Measurements from ENCODE around the gene SAMM50.

Gene SAMM50

DNA sequence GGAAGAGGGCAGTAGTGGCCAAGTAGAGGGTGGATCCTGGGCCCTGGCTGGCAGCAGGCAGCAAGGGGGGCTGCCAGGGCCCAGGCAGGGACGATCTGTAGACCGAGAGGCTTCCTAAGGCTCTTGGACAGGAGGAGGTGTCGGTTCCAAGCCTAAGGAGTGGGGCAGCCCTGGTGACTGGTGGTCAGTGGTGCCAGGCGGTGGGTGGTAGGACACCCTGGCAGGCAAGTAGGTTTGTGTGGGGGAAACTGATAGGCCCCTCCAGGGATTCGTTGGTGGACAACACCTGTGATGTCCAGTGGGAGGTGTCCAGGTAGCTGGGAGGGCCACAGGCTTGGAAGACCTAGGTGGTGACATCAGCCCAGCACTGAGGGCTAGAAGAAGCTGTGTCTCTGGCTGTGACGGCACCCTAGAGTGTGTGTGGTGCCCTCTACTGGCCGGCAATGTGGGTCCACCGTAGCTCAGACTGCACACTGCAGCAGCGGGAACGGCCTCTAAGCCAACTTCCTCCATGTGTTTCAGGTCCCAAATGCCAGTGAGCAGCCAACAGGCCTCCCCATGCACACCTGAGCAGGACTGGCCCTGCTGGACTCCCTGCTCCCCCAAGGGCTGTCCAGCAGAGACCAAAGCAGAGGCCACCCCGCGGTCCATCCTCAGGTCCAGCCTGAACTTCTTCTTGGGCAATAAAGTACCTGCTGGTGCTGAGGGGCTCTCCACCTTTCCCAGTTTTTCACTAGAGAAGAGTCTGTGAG, 9.4 kb upstream of the SAMM50 start:
- peak; percentile 39 to 66 for DNase-seq (ENCODE audit: low read depth in 2 of 2)

DNA sequence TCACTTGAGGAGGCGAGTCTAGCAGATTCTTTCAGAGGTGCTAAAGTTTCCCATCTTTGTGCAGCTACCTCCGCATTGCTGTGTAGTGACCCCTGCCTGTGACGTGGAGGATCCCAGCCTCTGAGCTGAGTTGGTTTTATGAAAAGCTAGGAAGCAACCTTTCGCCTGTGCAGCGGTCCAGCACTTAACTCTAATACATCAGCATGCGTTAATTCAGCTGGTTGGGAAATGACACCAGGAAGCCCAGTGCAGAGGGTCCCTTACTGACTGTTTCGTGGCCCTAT, 8.9 kb upstream of the SAMM50 start:
- no peak for DNase-seq (ENCODE audit: low read depth in 2 of 2)

DNA sequence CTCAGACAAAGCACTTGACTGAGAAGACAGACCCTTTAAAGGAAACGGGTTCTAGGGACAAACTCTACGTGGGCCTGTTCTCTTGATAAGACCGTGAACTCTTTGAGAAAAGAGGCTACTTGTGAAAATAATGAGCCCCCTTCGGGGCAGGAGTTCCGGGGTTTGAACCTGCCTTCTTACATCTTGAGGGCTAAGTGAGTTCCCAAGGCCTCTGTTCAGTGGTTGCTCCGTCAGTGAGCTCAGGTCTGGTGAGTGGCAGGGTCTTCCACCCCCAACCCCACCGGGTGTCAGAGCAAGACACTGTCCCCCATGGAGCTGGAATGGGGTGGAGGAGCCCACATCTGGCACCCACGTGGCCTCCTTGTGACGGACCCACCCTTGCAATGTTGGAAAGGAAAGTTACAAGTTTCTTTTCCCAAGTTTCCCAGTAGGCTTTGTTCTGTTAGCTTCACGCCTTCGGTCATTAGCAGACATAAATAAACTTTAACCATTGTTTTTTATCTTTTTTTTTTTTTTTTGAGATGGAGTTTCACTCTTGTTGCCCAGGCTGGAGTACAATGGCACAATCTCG, 6.3 kb upstream of the SAMM50 start:
- no peak for DNase-seq (ENCODE audit: low read depth in 2 of 2)

DNA sequence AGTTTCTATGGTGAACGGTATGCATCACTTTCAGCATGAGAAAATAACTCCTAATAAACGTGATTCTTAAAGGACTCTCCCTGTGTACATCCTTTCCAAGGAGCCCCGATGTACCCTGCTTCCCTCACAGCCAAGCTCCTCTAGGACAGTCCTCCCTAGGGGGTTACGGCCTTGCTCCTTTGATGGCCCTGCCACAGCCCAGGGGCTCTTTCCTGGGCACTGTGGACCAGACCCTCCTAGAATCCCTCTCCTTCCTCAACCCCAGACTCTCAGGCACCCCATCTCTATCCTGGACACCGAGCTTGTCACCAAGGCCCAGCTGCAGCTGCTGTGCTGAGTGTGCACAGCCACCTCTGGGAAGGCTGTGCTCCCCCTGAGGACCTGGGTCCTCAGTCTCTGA, 3.9 kb upstream of the SAMM50 start:
- no peak for DNase-seq (ENCODE audit: low read depth in 2 of 2)

DNA sequence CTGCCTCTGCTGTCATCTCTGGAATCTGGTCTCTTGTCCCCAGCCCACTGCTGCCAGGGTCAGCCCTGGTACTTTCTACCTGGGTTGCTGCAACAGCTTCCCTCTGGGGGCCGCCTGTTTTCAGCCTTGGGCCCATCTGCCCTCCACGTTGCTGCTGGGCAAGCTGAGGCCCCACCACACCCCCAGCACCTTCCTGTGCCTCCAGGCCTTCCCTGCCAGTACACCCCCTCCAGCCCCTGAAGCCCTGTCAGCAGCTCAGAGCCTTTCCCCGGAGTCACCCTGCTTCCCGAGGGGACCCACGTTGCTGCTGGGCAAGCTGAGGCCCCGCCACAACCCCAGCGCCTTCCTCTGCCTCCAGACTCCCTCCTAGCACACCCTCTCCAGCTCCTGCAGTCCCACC, 3.3 kb upstream of the SAMM50 start:
- DNase-seq (ENCODE audit: low read depth in 2 of 2), result no peak

DNA sequence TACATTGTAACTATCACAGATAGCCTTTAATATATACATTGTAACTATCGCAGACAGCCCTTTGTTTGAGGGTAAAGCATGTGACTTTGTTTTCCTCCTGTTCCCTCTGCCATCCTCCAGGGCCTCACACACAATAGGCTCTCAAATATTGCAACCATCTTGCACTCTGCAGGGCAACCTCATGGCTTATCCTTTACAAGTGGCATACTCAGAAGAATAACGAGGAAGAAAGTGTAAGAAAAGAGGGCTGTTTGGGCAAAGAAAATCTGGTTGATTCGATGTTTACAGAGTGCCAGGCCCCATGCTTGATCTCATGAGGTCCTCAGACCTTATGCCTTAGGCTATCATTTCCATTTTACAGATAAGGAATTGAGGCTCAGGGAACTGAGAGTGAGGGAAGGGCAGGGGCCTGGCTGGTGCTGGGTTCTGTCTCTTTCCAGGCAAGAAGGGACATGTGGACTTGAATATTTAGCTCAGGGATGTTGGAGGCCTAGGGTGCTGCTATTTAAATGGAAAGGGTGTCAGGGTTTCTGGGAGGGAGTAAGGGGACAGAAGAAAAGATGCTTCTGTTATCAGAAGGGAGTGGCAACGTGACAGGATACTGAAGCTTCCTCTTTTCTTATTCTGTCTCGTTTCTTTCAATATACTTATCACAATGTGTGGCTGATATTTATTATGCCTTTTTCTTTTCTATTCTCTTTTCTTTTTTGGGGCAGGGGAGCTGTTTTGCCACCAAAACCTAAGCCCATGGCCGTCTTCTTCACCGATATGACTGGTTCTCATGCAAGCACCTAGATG, 1.1 kb upstream of the SAMM50 start:
- no peak for DNase-seq (ENCODE audit: low read depth in 2 of 2)

DNA sequence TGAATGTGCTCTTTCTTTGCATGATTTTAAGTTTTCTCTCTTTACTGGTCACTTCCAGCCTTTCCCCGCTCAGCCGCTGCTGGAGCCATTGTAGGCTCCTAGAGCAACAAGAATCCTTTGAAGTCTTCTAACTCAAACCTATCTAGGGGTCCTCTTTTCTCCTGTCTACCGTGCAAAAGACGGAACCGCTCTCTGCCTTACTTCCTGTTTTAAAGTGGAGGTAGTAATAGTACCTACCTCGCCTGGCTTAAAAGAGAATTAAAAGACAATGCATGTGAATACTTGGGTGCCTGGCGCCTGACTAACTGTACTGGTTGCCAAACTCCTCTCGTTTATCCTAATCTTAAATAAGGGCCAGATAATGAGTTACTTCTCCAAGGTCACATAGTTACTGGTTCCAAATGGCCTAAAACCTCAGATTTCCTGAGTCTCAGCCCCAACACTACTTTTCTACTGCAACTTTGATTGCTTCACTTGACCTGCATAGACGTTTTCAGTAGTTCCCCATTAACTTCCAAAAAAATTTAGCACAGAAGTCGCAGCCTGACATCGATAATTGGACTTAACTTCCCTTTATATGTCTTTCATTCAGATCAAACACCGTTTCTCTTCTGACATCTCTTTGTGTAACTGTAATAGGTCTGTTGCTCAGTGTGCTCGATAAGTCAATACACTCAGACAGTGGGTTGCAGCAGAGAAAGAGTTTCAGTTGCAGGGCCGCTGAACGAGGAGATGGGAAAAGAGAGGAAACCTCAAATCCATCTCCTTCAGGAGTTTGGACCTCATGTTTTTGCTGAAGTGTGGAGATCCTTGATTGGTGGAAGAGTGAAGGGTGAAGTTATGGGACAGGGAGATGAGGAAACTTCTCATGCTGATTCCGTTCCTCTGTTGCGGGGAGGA, 891 bp downstream of the SAMM50 start:
- no peak for DNase-seq (ENCODE audit: low read depth in 2 of 2)

DNA sequence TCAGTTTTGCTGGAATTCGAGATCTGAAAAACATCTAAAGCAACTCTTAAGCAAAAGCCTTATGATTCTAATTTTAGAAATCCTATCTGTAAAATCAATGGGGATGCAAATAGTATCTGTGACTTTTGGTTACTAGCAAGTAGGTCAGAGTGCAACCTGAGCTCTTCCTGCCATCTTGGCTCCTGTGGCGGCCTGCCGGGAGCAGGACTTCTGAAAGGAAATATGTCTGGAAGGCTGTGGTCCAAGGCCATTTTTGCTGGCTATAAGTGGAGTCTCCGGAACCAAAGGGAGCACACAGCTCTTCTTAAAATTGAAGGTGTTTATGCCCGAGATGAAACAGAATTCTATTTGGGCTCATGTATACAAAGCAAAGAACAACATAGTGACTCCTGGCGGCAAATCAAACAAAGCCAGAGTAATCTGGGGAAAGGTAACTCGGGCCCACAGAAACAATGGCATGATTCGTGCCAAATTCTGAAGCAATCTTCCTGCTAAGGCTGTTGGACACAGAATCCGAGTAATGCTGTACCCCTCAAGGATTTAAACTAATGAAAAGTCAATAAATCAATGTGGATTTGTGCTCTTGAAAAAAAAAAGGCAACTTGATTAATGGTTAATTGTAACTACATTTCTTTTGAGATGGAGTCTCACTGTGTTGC, 1.7 kb downstream of the SAMM50 start:
- DNase-seq (ENCODE audit: low read depth in 2 of 2), result no peak

DNA sequence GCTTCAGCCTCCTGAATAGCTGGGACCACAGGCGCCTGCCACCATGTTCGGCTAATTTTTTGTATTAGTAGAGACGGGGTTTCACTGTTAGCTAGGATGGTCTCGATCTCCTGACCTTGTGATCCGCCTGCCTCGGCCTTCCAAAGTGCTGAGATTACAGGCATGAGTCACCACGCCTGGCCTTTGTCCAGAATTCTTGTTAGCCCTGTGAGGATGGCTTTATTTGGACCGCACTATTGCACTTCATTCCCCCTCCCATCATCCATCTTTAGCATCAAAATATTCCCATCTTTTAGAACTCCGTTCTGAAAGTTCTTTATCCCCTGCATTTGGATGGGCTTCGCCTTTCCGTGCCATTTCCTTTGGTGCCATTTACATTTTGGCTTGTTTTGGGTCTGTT, 2.6 kb downstream of the SAMM50 start:
- DNase-seq (ENCODE audit: low read depth in 2 of 2), result no peak

DNA sequence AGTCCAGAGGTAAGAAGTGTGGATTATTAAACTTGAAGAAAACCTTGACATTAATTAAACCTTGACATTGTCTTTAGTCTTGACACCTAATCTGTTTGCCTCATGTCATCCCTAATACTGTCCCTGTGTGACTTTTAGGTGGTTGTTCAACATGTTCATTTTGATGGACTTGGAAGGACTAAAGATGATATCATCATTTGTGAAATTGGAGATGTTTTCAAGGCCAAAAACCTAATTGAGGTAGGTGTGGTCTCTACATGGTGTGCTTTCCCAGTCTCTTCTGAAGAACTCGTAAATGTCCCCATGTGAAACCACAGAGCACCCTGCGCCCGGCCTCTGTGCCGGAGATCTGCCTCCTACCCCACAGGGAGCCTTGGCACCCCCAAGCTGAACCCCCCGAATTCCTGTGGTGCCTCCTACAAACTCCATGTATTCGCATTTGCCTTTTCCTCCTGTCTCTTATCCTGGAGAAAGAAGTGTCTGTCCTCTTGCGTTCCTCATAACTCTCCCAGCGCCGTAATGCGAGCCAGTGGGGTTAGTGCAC, 9.1 kb downstream of the SAMM50 start:
- DNase-seq (ENCODE audit: low read depth in 2 of 2), result no peak

DNA sequence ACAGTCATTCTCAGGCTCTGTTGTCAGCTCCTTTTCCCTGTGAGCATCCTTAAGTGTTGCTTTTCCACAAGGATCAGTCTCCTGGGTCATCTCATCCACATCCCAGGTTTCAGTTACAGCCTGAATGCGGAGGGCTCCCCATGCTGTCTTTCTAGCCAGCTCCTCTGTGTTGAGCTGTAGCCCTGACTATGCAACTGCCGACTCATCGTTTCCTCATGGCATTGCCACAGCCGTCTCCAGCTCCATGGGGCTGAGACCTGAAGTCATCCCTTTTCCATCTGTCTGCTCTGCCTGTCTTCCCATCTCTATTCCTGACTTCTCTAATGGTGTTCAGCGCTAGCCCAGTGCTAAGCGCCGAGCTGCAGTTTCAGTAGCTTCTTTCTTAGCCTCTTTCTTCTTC, 11.8 kb downstream of the SAMM50 start:
- DNase-seq (ENCODE audit: low read depth in 2 of 2), result no peak

DNA sequence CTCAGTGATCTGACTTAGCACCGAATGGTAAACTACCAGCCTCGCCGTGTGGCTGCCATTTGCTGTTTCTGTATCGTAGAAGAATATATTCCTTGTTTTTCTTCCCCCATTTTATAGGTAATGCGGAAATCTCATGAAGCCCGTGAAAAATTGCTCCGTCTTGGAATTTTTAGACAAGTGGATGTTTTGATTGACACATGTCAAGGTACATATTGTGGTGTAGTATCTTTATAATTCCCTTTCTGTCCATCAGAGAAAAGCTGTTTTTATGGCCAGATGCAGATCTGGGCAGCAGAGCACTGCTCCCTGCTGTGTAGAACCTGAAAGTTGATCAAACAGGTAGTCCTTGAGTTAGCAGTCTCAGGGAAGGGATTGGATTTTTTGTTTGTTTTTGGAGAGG, 13.4 kb downstream of the SAMM50 start:
- DNase-seq (ENCODE audit: low read depth in 2 of 2), result no peak

DNA sequence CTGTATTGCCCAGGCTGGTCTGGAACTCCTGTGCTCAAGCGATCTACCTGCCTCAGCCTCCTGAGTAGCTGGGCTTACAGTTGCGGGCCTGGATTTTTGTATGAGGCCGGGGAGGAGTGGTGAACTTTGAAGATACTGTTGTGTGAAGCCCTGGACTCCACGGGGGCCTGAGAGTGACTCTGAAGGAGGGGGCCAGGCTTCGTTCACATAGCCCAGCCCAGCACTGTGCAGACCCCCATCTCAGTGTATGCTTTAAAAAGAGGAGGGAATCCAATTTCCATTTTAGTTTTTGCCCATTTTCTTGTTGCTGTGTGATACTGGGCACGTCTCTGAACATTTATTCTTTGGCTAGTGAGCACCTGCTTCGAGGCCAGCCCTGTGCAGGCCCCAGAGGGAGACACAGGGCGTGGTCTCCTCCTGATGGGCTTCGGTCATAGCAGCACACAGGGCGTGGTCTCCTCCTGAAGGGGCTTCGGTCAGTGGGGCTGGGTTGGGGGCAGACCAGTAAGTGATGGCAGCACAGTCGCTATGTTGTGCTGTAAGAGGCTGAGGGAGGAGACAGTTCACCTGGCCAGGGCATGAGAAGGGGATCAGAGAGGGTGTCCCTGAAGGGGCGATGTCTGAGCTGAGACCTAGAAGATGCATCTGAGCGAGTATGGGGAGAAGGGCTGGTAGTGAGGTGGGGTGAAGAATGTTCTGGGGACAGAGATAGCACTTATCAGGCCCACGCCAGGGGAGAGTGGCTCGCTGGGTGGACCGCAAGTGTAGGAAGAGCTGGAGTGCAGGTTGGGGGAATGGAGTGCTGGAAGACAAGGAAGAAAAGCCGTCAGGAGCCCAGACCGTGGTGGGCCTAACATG, 14.0 kb downstream of the SAMM50 start:
- DNase-seq (ENCODE audit: low read depth in 2 of 2), result no peak

DNA sequence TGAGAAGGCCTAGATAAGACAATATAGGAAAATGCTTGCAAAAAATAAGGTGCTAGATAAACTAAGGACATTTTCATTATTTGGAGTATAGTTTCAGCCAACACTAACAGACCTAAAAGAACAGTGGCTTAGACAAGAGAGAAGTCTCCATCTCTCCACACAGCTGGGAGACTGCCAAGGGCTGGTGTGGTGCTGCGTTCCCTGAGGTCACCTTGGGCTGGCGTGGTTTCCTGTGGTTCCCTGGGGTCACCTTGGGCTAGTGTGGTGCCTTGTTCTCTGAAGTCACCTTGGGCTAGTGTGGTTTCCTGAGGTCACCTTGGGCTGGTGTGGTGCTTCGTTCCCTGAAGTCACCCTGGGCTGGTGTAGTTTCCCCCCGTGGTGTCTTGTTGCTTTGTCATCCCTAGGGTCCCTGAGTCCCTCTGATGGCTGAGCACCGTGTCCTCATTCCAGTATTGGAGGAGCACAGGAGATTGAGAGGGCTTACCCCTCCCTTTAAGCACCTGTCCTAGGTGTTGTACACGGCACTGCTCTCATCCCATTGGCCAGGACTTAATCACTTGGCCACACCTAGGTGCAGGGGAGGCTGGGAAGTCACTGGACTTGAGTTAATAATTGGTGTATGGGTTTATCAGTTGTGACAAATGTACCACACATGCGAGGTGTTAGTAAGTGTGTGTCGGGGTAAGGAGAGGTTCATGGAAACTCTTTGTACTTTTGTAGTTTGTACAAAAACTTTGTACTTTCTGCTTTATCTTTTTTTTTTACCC, 14.9 kb downstream of the SAMM50 start:
- DNase-seq (ENCODE audit: low read depth in 2 of 2), result no peak

DNA sequence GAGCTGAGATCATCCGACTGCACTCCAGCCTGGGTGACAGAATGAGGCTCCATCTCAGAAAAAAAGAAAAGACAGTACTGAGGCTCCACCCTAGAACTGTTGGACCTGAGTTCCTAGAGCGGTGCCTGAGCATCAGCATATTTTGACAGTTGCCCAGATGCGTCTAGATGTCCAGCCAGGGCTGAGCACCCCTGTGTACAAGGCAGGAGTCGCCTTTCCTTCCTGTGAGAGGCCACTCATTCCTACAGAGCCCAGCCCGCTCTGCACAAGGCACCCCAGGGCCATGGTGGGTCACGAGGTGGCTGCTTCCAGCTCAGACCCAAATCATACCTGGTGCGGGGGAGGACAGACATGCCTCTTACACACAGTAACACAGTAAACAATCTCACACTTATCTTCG, 15.9 kb downstream of the SAMM50 start:
- no peak for DNase-seq (ENCODE audit: low read depth in 2 of 2)

DNA sequence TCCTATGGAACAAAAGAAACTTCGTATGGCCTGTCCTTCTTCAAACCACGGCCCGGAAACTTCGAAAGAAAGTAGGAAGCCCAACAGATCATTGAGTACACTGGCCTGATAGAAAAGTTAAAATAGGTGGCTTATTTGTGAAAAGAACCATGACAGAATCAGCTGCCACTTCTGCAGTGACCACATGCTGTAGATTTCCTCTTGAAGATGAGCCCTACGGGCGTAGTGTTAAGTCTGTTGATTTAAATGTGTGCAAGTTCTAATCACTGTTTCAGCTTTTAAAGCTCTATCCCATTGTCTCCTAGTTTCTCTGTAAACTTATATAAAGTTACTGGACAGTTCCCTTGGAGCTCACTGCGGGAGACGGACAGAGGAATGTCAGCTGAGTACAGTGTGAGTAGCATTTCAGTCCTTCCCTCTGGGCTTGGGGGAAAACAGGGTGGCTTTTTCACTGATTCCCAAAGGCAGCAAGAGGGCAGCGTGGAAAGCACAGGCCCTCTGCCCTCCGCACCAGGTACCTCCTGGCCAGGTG, 17.8 kb downstream of the SAMM50 start:
- no peak for DNase-seq (ENCODE audit: low read depth in 2 of 2)

DNA sequence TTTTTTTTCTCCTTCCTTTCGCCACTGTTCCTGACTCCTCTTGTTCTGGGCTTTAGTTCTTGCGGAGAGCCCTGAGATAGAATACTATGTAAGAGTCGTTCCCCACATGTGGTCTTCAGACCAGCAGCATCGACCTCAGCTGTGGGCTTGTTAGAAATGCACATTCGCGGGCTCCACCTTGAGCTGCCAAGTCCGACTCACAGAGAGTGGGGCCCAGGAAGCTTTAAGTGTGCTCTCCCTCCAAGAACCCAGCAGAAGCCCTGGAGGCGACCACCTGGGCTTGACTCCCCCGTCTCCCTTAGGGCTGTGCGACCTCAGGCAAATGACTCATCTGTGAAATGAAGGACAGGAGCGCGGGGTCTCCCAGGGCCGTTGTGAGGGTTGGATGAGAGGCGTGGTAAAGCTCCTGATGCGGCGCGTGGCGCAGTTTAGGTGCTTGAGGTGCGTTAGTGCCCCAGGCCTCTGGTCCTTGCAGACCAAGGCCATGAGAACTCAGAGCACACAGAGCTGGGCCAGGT, 18.8 kb downstream of the SAMM50 start:
- DNase-seq (ENCODE audit: low read depth in 2 of 2), result no peak

DNA sequence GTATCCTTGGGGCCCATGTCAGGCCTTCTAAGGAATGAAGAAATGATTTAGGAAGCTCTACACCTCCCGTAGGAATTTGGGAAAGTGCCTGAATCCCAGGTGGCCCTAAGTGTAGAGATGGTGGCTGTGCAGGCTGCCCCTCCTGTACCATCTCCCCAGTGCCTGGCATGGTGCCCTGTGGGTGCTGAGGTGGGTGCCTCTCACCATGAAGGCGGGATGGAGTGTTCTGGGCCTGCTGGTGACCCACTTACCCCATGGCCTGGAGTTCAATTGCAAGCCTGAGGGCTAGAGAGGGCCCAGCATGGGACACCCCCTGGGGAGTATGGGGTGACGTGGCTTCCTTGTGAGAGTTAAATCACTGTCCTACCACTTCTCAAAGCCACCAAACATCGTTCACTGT, 19.8 kb downstream of the SAMM50 start:
- no peak for DNase-seq (ENCODE audit: low read depth in 2 of 2)
